Esophagus muscularis mucosa (tissue), 3 donors: ENCODE results near the gene PHLDA1.

Experiments
- CTCF ChIP-seq, 3 experiments: fragments of 200-600 bp in 2 of 3; fragments of 450-650 bp in 1 of 3; sonication (generic) in 2 of 3; IDR thresholded peaks; one replicate each; pipeline ENCODE4 v1.5.1; 2017 to 2019; ENCODE audit warnings: antibody characterized with exemption in 3 of 3, mild to moderate bottlenecking in 2 of 3, moderate library complexity in 1 of 3
- POLR2AphosphoS5 ChIP-seq, 2 donors: sonication (generic); formaldehyde crosslinking; IDR thresholded peaks; one replicate each; pipeline ENCODE4 v1.6.1; 2017; ENCODE audit warnings: antibody characterized with exemption in 2 of 2

- TF ChIP-seq POLR2AphosphoS5 (IDR thresholded peaks at IDR 0.05) (no peak), CTCF (IDR thresholded peaks at IDR 0.05) (no peak)
These were observed 33.9 kb downstream of the PHLDA1 start for GRCh38 chr12:75997658-75998057.
